Spleen (tissue), 7 donors: ENCODE results near the gene IDH1.

ENCODE experiments used
- POLR2AphosphoS5 ChIP-seq, 3 donors: sonication (generic); formaldehyde crosslinking; IDR thresholded peaks; one replicate each; pipeline ENCODE4 v1.5.1; 2017; ENCODE audit warnings: antibody characterized with exemption in 3 of 3
- TF ChIP-seq, protein P1 (sequence below), 11 experiments: fragments of 200-600 bp in 7 of 11; fragments of 450-650 bp in 4 of 11; sonication (generic) in 4 of 11; IDR thresholded peaks in 8 of 11; conservative IDR thresholded peaks in 3 of 11; 1 replicate in 7 of 11; 2 replicates in 4 of 11; pipeline versions ENCODE4 v1.4.0 to v1.8.0; 2016 to 2021; ENCODE audit warnings: antibody characterized with exemption in 11 of 11, inconsistent platforms in 4 of 11, mild to moderate bottlenecking in 1 of 11
- donor health status: DM: no; HTN: no; CAD: no; lungs with moderate emphysema.
- donor health status: DM: no; HTN: no; CAD: no.
- donor health status: DM: no; HTN: no; CAD: no.

DNA sequence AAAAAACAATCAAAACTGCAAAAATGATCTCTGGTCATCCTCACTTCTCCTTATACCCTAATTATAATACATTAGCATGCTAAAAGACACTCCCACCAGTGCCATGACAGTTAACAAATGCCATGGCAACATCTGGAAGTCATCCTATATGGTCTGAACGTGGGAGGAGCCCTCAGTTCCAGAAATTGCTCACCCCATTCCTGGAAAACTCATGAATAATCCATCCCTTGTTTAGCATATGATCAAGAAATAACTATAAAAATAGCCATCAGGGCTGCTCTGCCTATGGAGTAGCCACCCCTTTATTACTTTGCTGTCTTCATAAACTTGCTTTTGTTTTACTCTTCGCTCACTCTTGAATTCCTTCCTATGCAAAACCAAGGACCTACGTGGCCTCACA, 59.3 kb downstream of the IDH1 start:
- TF ChIP-seq, protein P1, sequence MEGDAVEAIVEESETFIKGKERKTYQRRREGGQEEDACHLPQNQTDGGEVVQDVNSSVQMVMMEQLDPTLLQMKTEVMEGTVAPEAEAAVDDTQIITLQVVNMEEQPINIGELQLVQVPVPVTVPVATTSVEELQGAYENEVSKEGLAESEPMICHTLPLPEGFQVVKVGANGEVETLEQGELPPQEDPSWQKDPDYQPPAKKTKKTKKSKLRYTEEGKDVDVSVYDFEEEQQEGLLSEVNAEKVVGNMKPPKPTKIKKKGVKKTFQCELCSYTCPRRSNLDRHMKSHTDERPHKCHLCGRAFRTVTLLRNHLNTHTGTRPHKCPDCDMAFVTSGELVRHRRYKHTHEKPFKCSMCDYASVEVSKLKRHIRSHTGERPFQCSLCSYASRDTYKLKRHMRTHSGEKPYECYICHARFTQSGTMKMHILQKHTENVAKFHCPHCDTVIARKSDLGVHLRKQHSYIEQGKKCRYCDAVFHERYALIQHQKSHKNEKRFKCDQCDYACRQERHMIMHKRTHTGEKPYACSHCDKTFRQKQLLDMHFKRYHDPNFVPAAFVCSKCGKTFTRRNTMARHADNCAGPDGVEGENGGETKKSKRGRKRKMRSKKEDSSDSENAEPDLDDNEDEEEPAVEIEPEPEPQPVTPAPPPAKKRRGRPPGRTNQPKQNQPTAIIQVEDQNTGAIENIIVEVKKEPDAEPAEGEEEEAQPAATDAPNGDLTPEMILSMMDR (IDR thresholded peaks at IDR 0.05 in 8 of 11, conservative IDR thresholded peaks at IDR 0.05 in 3 of 11): no peak
- TF ChIP-seq POLR2AphosphoS5 (IDR thresholded peaks at IDR 0.05): no peak
